MM.1S (cell line): ENCODE measurements around the gene CACNA1D.
"Not testable (repeated sequence)": the region's sequence is repeated elsewhere in the genome, so short reads cannot be mapped to it uniquely, and the experiment has no call there.

Source experiments
- DNase-seq: peaks from one replicate; pipeline ENCODE4 v3.0.0-alpha.2; 2015
- H2AFZ ChIP-seq: fragments of 300-600 bp; sonication (generic); 2 replicates; pipeline ENCODE4 v1.6.0; 2016; ENCODE audit warnings: antibody characterized with exemption, low read length
- H3F3A ChIP-seq: fragments of 300-600 bp; sonication (generic); 2 replicates; pipeline ENCODE4 v1.6.1; 2016; ENCODE audit warnings: mild to moderate bottlenecking, antibody characterized with exemption, low read length, moderate library complexity, mixed read lengths; ENCODE audit not compliant: insufficient read depth
- H3K27ac ChIP-seq: fragments of 300-600 bp; sonication (generic); 2 replicates; pipeline ENCODE4 v1.5.1; 2016; ENCODE audit warnings: mild to moderate bottlenecking, low read length
- H3K27me3 ChIP-seq: fragments of 300-600 bp; sonication (generic); replicated peaks from 2 replicates; pipeline ENCODE4 v1.6.0; 2016; ENCODE audit warnings: low read length; ENCODE audit not compliant: insufficient read depth
- H3K36me3 ChIP-seq: fragments of 300-600 bp; sonication (generic); replicated peaks from 2 replicates; pipeline ENCODE4 v1.6.1; 2016; ENCODE audit warnings: mild to moderate bottlenecking, low read length, mixed read lengths; ENCODE audit not compliant: insufficient read depth
- H3K4me1 ChIP-seq: fragments of 300-600 bp; sonication (generic); 2 replicates; pipeline ENCODE4 v1.6.1; 2016; ENCODE audit warnings: low read length, mixed read lengths
- H3K4me2 ChIP-seq: fragments of 300-600 bp; sonication (generic); 2 replicates; pipeline ENCODE4 v1.6.0; 2016; ENCODE audit warnings: low read depth, low read length
- H3K4me3 ChIP-seq: fragments of 300-600 bp; sonication (generic); 2 replicates; pipeline ENCODE4 v1.5.1; 2016; ENCODE audit warnings: low read length, mixed read lengths
- H3K79me2 ChIP-seq: fragments of 300-600 bp; sonication (generic); 2 replicates; pipeline ENCODE4 v1.6.1; 2016; ENCODE audit warnings: mixed run types, low read length, mixed read lengths
- H3K9ac ChIP-seq: fragments of 300-600 bp; sonication (generic); 2 replicates; pipeline ENCODE4 v1.6.1; 2016; ENCODE audit warnings: low read length, mixed read lengths
- H3K9me2 ChIP-seq: fragments of 300-600 bp; sonication (generic); replicated peaks from 2 replicates; pipeline ENCODE4 v1.6.1; 2016; ENCODE audit warnings: mild to moderate bottlenecking, low read length, mixed read lengths; ENCODE audit not compliant: insufficient read depth
- H3K9me3 ChIP-seq: fragments of 300-600 bp; sonication (generic); replicated peaks from 2 replicates; pipeline ENCODE4 v1.6.1; 2016; ENCODE audit warnings: mild to moderate bottlenecking, low read length, mixed read lengths; ENCODE audit not compliant: insufficient read depth
- H4K20me1 ChIP-seq: fragments of 300-600 bp; sonication (generic); 2 replicates; pipeline ENCODE4 v1.6.1; 2016; ENCODE audit warnings: mild to moderate bottlenecking, low read length, moderate library complexity, mixed read lengths; ENCODE audit not compliant: insufficient read depth
- CTCF ChIP-seq: fragments of 300-600 bp; sonication (generic); IDR thresholded peaks from 2 replicates; pipeline ENCODE4 v1.5.1; 2016; ENCODE audit warnings: antibody characterized with exemption, low read length, mixed read lengths
- EZH2 ChIP-seq: fragments of 300-600 bp; sonication (generic); optimal IDR thresholded peaks from 2 replicates; pipeline ENCODE3; 2017; ENCODE audit warnings: low read depth, mild to moderate bottlenecking, antibody characterized with exemption, low read length, mixed read lengths
- EZH2phosphoT487 ChIP-seq: fragments of 300-600 bp; sonication (generic); IDR thresholded peaks from 2 replicates; pipeline ENCODE4 v1.6.1; 2018; ENCODE audit warnings: antibody characterized with exemption, low read length

Gene CACNA1D

DNA sequence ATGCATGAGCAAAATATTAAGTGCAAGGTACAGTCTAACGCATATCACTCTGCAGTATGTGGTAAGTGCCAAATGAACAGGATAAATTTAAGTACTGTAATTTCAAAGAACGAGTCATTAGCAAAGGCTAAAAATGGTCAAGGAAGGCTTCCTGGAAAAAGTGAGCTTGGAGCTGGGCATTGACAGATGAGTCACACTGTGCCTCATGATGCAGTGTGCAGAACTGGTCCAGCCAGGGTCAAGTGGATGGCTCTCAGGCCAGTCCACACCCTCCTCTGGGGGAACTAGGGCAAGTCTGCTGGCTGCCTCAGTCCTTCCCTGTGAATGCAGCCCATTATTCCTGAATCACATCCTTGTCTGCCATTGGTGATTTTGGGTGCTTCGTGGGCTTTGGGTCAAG, 76.3 kb downstream of the CACNA1D start:
- H3K27ac ChIP-seq = no peak overlapping the region
- H3K4me2 ChIP-seq = no peak overlapping the region
- H4K20me1 ChIP-seq = no peaks in the 10 kb centered on the region
- no peak overlapping the region for H3K4me3 ChIP-seq
- no peaks in the 10 kb centered on the region for H3K27me3 ChIP-seq
- no peak overlapping the region for H2AFZ ChIP-seq
- no peaks in the 10 kb centered on the region for H3K79me2 ChIP-seq
- no peaks in the 10 kb centered on the region for H3K4me1 ChIP-seq
- no peaks in the 10 kb centered on the region for H3K36me3 ChIP-seq
- no peaks in the 10 kb centered on the region for H3K9me2 ChIP-seq
- TF ChIP-seq EZH2 = no peak
- TF ChIP-seq CTCF = no peak
- TF ChIP-seq EZH2phosphoT487 = no peak
- DNase-seq = no peak
- H3F3A ChIP-seq = no peaks in the 10 kb centered on the region
- no peak overlapping the region for H3K9ac ChIP-seq
- no peaks in the 10 kb centered on the region for H3K9me3 ChIP-seq

GRCh38 chr3:53571264-53571663, 76.9 kb downstream of the CACNA1D start:
- no peaks in the 10 kb centered on the region for H3K79me2 ChIP-seq
- no peak for TF ChIP-seq CTCF
- no peak for TF ChIP-seq EZH2
- no peak for TF ChIP-seq EZH2phosphoT487
- H2AFZ ChIP-seq = no peak overlapping the region
- H3K9ac ChIP-seq = no peak overlapping the region
- no peak overlapping the region for H3K4me3 ChIP-seq
- H3K27ac ChIP-seq = no peak overlapping the region
- no peaks in the 10 kb centered on the region for H3K4me1 ChIP-seq
- no peak overlapping the region for H3K4me2 ChIP-seq
- H4K20me1 ChIP-seq = no peaks in the 10 kb centered on the region
- H3K9me2 ChIP-seq = no peaks in the 10 kb centered on the region
- H3K36me3 ChIP-seq = no peaks in the 10 kb centered on the region
- no peaks in the 10 kb centered on the region for H3K27me3 ChIP-seq
- DNase-seq = no peak
- no peaks in the 10 kb centered on the region for H3K9me3 ChIP-seq
- H3F3A ChIP-seq = no peaks in the 10 kb centered on the region

- DNase-seq, H3K9ac ChIP-seq, H4K20me1 ChIP-seq, H3K27me3 ChIP-seq, H3K9me2 ChIP-seq, H3K36me3 ChIP-seq, H3F3A ChIP-seq, H3K4me2 ChIP-seq, H3K9me3 ChIP-seq, H3K27ac ChIP-seq, H3K4me1 ChIP-seq, H2AFZ ChIP-seq, H3K79me2 ChIP-seq, H3K4me3 ChIP-seq: not testable (repeated sequence)
Observed at GRCh38 chr3:53572184-53572583, 77.8 kb downstream of the CACNA1D start.

DNA sequence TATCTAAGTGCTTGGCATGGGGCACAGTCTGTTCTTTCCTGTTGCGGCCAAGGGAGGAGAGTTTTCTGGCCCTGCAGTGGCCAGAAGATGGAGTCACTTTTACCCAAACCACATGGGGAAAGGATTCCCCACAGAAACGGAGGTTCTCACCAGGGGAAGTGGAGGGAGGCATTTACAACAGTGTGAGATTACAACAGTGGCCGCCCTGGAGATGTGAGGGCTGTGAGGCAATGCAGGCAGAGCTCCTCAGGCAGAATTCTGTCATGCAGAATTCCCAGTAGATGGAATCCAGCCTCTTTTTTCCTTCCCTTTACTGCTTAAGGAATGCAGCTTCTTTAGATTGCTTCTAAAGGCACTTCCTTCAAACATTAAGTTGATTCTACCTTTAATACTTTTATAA, 83.1 kb downstream of the CACNA1D start:
- H4K20me1 ChIP-seq = no peaks in the 10 kb centered on the region
- no peaks in the 10 kb centered on the region for H3K9me2 ChIP-seq
- H3K4me3 ChIP-seq = no peak overlapping the region
- H3K4me1 ChIP-seq = no peaks in the 10 kb centered on the region
- H2AFZ ChIP-seq = no peak overlapping the region
- H3F3A ChIP-seq = no peaks in the 10 kb centered on the region
- H3K9ac ChIP-seq = no peak overlapping the region
- DNase-seq = no peak
- no peaks in the 10 kb centered on the region for H3K27me3 ChIP-seq
- H3K27ac ChIP-seq = no peak overlapping the region
- H3K9me3 ChIP-seq = no peaks in the 10 kb centered on the region
- H3K4me2 ChIP-seq = no peak overlapping the region
- H3K79me2 ChIP-seq = no peaks in the 10 kb centered on the region
- TF ChIP-seq CTCF = no peak
- no peak for TF ChIP-seq EZH2
- TF ChIP-seq EZH2phosphoT487 = no peak
- H3K36me3 ChIP-seq = no peaks in the 10 kb centered on the region
